B cell (primary cell): ENCODE data around the gene SLIT3.

Experiments
- CTCF ChIP-seq: fragments of 200-600 bp; IDR thresholded peaks from one replicate; pipeline ENCODE4 v1.8.0; 2022; ENCODE audit warnings: antibody characterized with exemption, mild to moderate bottlenecking
- EZH2 ChIP-seq: IDR thresholded peaks from 2 replicates; pipeline ENCODE4 v1.6.1; 2012; ENCODE audit warnings: borderline replicate concordance, low read depth, mild to moderate bottlenecking, moderate library complexity, low read length; ENCODE audit not compliant: insufficient read depth, poor library complexity, severe bottlenecking

GRCh38 chr5:169125571-169125970, 175.4 kb downstream of the SLIT3 start:
- no peak for TF ChIP-seq CTCF
- no peak for TF ChIP-seq EZH2
